H1 (cell line): ENCODE data around the gene SNED1. TPM values are rescaled to one million over a fixed set of nuclear protein-coding genes. Genes with fewer than 3 reads are reported as not detected.

Experiments used
- CTCF ChIA-PET: fragments of 300-600 bp; sonication (Branson Sonifier 250); formaldehyde crosslinking; loops from one replicate; lab custom pipeline; 2021; ENCODE audit not compliant: partially characterized antibody; lab: Charles Lee
- POLR2A ChIA-PET: fragments of 300-600 bp; sonication (Branson Sonifier 250); formaldehyde crosslinking; loops from one replicate; lab custom pipeline; 2021; ENCODE audit warnings: inconsistent platforms; ENCODE audit not compliant: partially characterized antibody; lab: Charles Lee
- DNase-seq, 2 experiments: peaks; one replicate each; pipeline versions ENCODE4 v3.0.0 to v3.0.0-alpha.2; 2010 to 2022; ENCODE audit warnings: low spot score in 2 of 2, low read depth in 1 of 2, mixed read lengths in 1 of 2
- FAIRE-seq: peaks from 2 replicates; lab custom pipeline; 2011; peaks lifted over from hg19 to GRCh38; lab: Jason Lieb, UNC
- H2AFZ ChIP-seq: 2 replicates; pipeline ENCODE4 v1.8.1; 2012; ENCODE audit warnings: low read length, inconsistent platforms
- H2AK5ac ChIP-seq: 2 replicates; pipeline ENCODE4 v1.6.1; 2013; ENCODE audit warnings: low read depth, low read length
- H2BK120ac ChIP-seq: replicated peaks from 2 replicates; pipeline ENCODE3; 2013; ENCODE audit warnings: low read depth, low read length, inconsistent platforms
- H2BK12ac ChIP-seq: 2 replicates; pipeline ENCODE4 v1.6.1; 2013; ENCODE audit warnings: low read depth, low read length
- H2BK15ac ChIP-seq: 2 replicates; pipeline ENCODE4 v1.6.1; 2013; ENCODE audit warnings: low read length
- H2BK20ac ChIP-seq: 2 replicates; pipeline ENCODE4 v1.6.1; 2013; ENCODE audit warnings: low read length
- H2BK5ac ChIP-seq: 2 replicates; pipeline ENCODE4 v1.6.1; 2013; ENCODE audit warnings: low read depth, low read length
- H3K14ac ChIP-seq: 2 replicates; pipeline ENCODE4 v1.6.1; 2013; ENCODE audit warnings: inconsistent platforms; ENCODE audit not compliant: insufficient read length
- H3K18ac ChIP-seq: 2 replicates; pipeline ENCODE4 v1.6.1; 2013; ENCODE audit warnings: low read length; ENCODE audit errors: extremely low read depth
- H3K23ac ChIP-seq: 2 replicates; pipeline ENCODE4 v1.6.1; 2013; ENCODE audit warnings: inconsistent platforms; ENCODE audit not compliant: insufficient read length
- H3K23me2 ChIP-seq: 2 replicates; pipeline ENCODE4 v1.6.1; 2013; ENCODE audit warnings: low read depth, low read length
- H3K27ac ChIP-seq: 2 replicates; pipeline ENCODE4 v1.6.1; 2011; ENCODE audit warnings: low read depth, low read length, inconsistent platforms
- H3K27me3 ChIP-seq, 4 experiments: replicated peaks in 1 of 4; 1 replicate in 1 of 4; 2 replicates in 3 of 4; pipeline versions ENCODE4 v1.6.1 to v1.8.1; 2011 to 2013; ENCODE audit warnings: low read length in 3 of 4, mild to moderate bottlenecking in 3 of 4, inconsistent platforms in 2 of 4, mixed read lengths in 2 of 4, moderate library complexity in 1 of 4; ENCODE audit not compliant: control insufficient read depth in 3 of 4, insufficient read depth in 3 of 4; ENCODE audit errors: extremely low read depth in 1 of 4
- H3K36me3 ChIP-seq, 4 experiments: 2 replicates each; pipeline versions ENCODE4 v1.6.1 to v1.8.1; 2011 to 2013; ENCODE audit warnings: mild to moderate bottlenecking in 4 of 4, low read length in 3 of 4, moderate library complexity in 2 of 4, control low read depth in 1 of 4, inconsistent platforms in 1 of 4; ENCODE audit not compliant: insufficient read depth in 4 of 4, control insufficient read depth in 2 of 4
- H3K4ac ChIP-seq: replicated peaks from 2 replicates; pipeline ENCODE3; 2013; ENCODE audit warnings: low read length, low read depth, mixed read lengths, inconsistent platforms; ENCODE audit not compliant: insufficient read length
- H3K4me1 ChIP-seq, 4 experiments: replicated peaks in 1 of 4; 1 replicate in 1 of 4; 2 replicates in 3 of 4; pipeline versions ENCODE4 v1.6.1 to v1.8.1; 2011 to 2013; ENCODE audit warnings: low read length in 3 of 4, inconsistent platforms in 2 of 4, mixed read lengths in 1 of 4; ENCODE audit not compliant: insufficient read depth in 4 of 4, control insufficient read depth in 3 of 4
- H3K4me2 ChIP-seq, 2 experiments: 2 replicates each; pipeline versions ENCODE4 v1.6.1 to v1.8.1; 2011 to 2013; ENCODE audit warnings: low read depth in 2 of 2, low read length in 2 of 2, control low read depth in 1 of 2, inconsistent platforms in 1 of 2, mild to moderate bottlenecking in 1 of 2; ENCODE audit not compliant: insufficient read depth in 1 of 2
- H3K4me3 ChIP-seq, 4 experiments: fragments of 200-600, 300-600 bp in 1 of 4; sonication (generic), shearing (Covaris generic), sonication (Bioruptor Twin) in 1 of 4; 2 replicates each; pipeline versions ENCODE4 v1.5.1 to v1.8.1; 2011 to 2016; ENCODE audit warnings: low read length in 4 of 4, low read depth in 3 of 4, control low read depth in 2 of 4, inconsistent platforms in 2 of 4, mild to moderate bottlenecking in 2 of 4, mixed read lengths in 1 of 4, moderate library complexity in 1 of 4; ENCODE audit not compliant: insufficient read depth in 2 of 4; ENCODE audit errors: extremely low read depth in 1 of 4
- H3K56ac ChIP-seq: replicated peaks from 2 replicates; pipeline ENCODE3; 2013; ENCODE audit warnings: low read depth, mild to moderate bottlenecking, mixed read lengths, low read length, inconsistent platforms; ENCODE audit not compliant: insufficient read length
- H3K79me1 ChIP-seq: 2 replicates; pipeline ENCODE4 v1.6.1; 2013; ENCODE audit warnings: low read depth, low read length, control low read depth
- H3K79me2 ChIP-seq, 2 experiments: 2 replicates each; pipeline versions ENCODE4 v1.6.1 to v1.8.1; 2012 to 2013; ENCODE audit warnings: low read length in 2 of 2, mild to moderate bottlenecking in 2 of 2, inconsistent platforms in 1 of 2; ENCODE audit not compliant: insufficient read depth in 2 of 2, control insufficient read depth in 1 of 2
- H3K9ac ChIP-seq, 4 experiments: replicated peaks in 1 of 4; 1 replicate in 1 of 4; 2 replicates in 3 of 4; pipeline versions ENCODE4 v1.6.1 to v1.8.1; 2011 to 2013; ENCODE audit warnings: low read depth in 3 of 4, low read length in 3 of 4, control low read depth in 2 of 4, mild to moderate bottlenecking in 2 of 4, moderate library complexity in 2 of 4, inconsistent platforms in 1 of 4; ENCODE audit errors: extremely low read depth in 1 of 4
- H3K9me3 ChIP-seq, 2 experiments: 2 replicates each; pipeline versions ENCODE4 v1.6.1 to v1.8.1; 2012 to 2013; ENCODE audit warnings: mild to moderate bottlenecking in 2 of 2, moderate library complexity in 2 of 2, control low read depth in 1 of 2, inconsistent platforms in 1 of 2, low read depth in 1 of 2, low read length in 1 of 2, mixed read lengths in 1 of 2; ENCODE audit not compliant: insufficient read depth in 2 of 2
- H4K20me1 ChIP-seq, 2 experiments: replicated peaks in 1 of 2; 2 replicates each; pipeline versions ENCODE3 to v1.8.1; 2011 to 2013; ENCODE audit warnings: inconsistent platforms in 2 of 2, low read length in 2 of 2, mild to moderate bottlenecking in 1 of 2; ENCODE audit not compliant: insufficient read depth in 2 of 2, control insufficient read depth in 1 of 2
- H4K5ac ChIP-seq: 2 replicates; pipeline ENCODE4 v1.6.1; 2013; ENCODE audit warnings: low read length, low read depth, mixed read lengths, inconsistent platforms; ENCODE audit not compliant: insufficient read length
- H4K8ac ChIP-seq: 2 replicates; pipeline ENCODE4 v1.8.0; 2013; ENCODE audit warnings: mild to moderate bottlenecking, moderate library complexity, low read length, inconsistent platforms; ENCODE audit not compliant: insufficient read depth; ENCODE audit errors: extremely low read depth
- H4K91ac ChIP-seq: replicated peaks from 2 replicates; pipeline ENCODE3; 2013; ENCODE audit warnings: low read length, mixed read lengths, inconsistent platforms; ENCODE audit not compliant: insufficient read length
- CTBP2 ChIP-seq: IDR thresholded peaks from 2 replicates; pipeline ENCODE4 v1.7.0; 2011; ENCODE audit warnings: borderline replicate concordance, mild to moderate bottlenecking, moderate library complexity, mixed read lengths, low read length; ENCODE audit not compliant: insufficient read depth, insufficient read length
- CTCF ChIP-seq, 3 experiments: IDR thresholded peaks; 1 replicate in 2 of 3; 2 replicates in 1 of 3; pipeline versions ENCODE4 v1.5.1 to v1.6.1; 2011; ENCODE audit warnings: low read length in 3 of 3, mild to moderate bottlenecking in 3 of 3, inconsistent platforms in 2 of 3, low read depth in 1 of 3, moderate library complexity in 1 of 3; ENCODE audit not compliant: insufficient read depth in 1 of 3; ENCODE audit errors: control extremely low read depth in 1 of 3
- NRF1 ChIP-seq: IDR thresholded peaks from 2 replicates; pipeline ENCODE4 v1.6.1; 2011; ENCODE audit warnings: mild to moderate bottlenecking, low read depth, low read length, improper control_type of control experiment
- WGBS, 2 experiments: shearing (Covaris generic) in 1 of 2; methylation state at CpG; one replicate each; pipeline versions ENCODE4 v1.1.6 to v1.1.7; 2013 to 2015; ENCODE audit warnings: low lambda C conversion rate in 2 of 2, mixed read lengths in 2 of 2, inconsistent platforms in 1 of 2, low coverage in 1 of 2, missing lambda C conversion rate in 1 of 2; ENCODE audit not compliant: insufficient replicate concordance in 2 of 2, insufficient coverage in 1 of 2, insufficient read length in 1 of 2; ENCODE audit errors: extremely low coverage in 1 of 2, missing lambda C conversion rate in 1 of 2; 5-methylcytosine and 5-hydroxymethylcytosine counted together
- polyA plus RNA-seq, 7 experiments: library from polyadenylated mRNA; depleted of rRNA in 3 of 7; stranded (reverse) in 5 of 7; unstranded in 2 of 7; fragments of >200 nt in 5 of 7; fragments of 200-250 nt in 2 of 7; gene quantifications; 1 replicate in 5 of 7; 2 replicates in 1 of 7; 4 replicates in 1 of 7; pipeline versions ENCODE4 v1.2.1 to v1.2.3, GENCODE V29; 2011 to 2013; ENCODE audit warnings: missing spikeins in 2 of 7, mixed read lengths in 2 of 7
- total RNA-seq: library from RNA; stranded (reverse); fragmentation: NEBNext Ultra II Directional; extraction: Animal tissue kit (Norgen Biotek cat#: 25700); gene quantifications from 2 replicates; pipeline ENCODE4 v1.2.1, GENCODE V29; 2021

SNED1 gene
- total and polyA plus RNA-seq, 2 of the 8 experiments (the other 6 are each of a cell fraction or from before 2014, with no cell fraction given) = 1.9 TPM

- Histone ChIP-seq H2BK12ac (no peak overlapping the region), H3K4ac (no peak overlapping the region), H4K20me1 (peaks cover 0 to 2% of the 10 kb centered on the region in 2 experiments), H3K4me2 (no peak overlapping the region), H2AK5ac (no peak overlapping the region), H3K79me1 (no peaks in the 10 kb centered on the region; the same call in 1 of the 2 replicates), H3K23ac (no peak overlapping the region), H3K9ac (no peak overlapping the region), H3K23me2 (no peaks in the 10 kb centered on the region), H3K14ac (no peak overlapping the region), H2BK15ac (no peak overlapping the region), H2BK5ac (no peak overlapping the region), H3K79me2 (no peaks in the 10 kb centered on the region), H4K91ac (no peak overlapping the region), H3K9me3 (no peaks in the 10 kb centered on the region), H3K56ac (no peak overlapping the region), H4K8ac (no peak overlapping the region), H3K27me3 (no peaks in the 10 kb centered on the region), H3K4me3 (no peak overlapping the region), H2AFZ (no peak overlapping the region), H2BK20ac (no peak overlapping the region), H3K4me1 (no peaks in the 10 kb centered on the region), H3K27ac (no peak overlapping the region), H4K5ac (no peak overlapping the region), H2BK120ac (no peak overlapping the region), H3K36me3 (peaks cover 1 to 19% (median 14%) of the 10 kb centered on the region in 4 experiments; a peak in 5 of 8 replicates), H3K18ac (no peak overlapping the region)
- FAIRE-seq = no peak
- no peak for DNase-seq
- ChIA-PET CTCF (no interaction called here), POLR2A (no interaction called here)
- no peak for TF ChIP-seq CTCF (IDR thresholded peaks at IDR 0.05; ENCODE audit: control extremely low read depth in 1 of 3, insufficient read depth in 1 of 3, low read depth in 1 of 3, low read length in 3 of 3)
- no peak for TF ChIP-seq CTBP2
- no peak for TF ChIP-seq NRF1
- WGBS, 2 experiments = 97% methylated on average over 7 of the region's 7 CpGs; no CpG with 5 or more reads in 1 of the 2 experiments
Observed at GRCh38 chr2:241131531-241131930, 133.1 kb downstream of the SNED1 start.
